H9 (cell line): ENCODE measurements around the gene GIT2. TPM values are rescaled to one million over a fixed set of nuclear protein-coding genes. Genes with fewer than 3 reads are reported as not detected.

ENCODE experiments used
- DNase-seq: peaks from one replicate; pipeline ENCODE4 v3.0.0-alpha.2; 2017
- H2AFZ ChIP-seq: one replicate; pipeline ENCODE4 v1.6.1; 2013; ENCODE audit warnings: mild to moderate bottlenecking, low read length, control low read depth, moderate library complexity
- H2AK5ac ChIP-seq: 2 replicates; pipeline ENCODE4 v1.6.1; 2013; ENCODE audit warnings: low read length, control low read depth, mixed read lengths; ENCODE audit not compliant: insufficient read length
- H2BK120ac ChIP-seq: one replicate; pipeline ENCODE4 v1.6.1; 2013; ENCODE audit warnings: low read depth, mild to moderate bottlenecking, low read length, control low read depth, inconsistent platforms; ENCODE audit not compliant: poor library complexity, severe bottlenecking
- H2BK12ac ChIP-seq: 2 replicates; pipeline ENCODE4 v1.6.1; 2013; ENCODE audit warnings: low read length, control low read depth, mixed read lengths, low read depth; ENCODE audit not compliant: insufficient read length
- H2BK15ac ChIP-seq: 2 replicates; pipeline ENCODE4 v1.6.1; 2013; ENCODE audit warnings: low read depth, low read length, control low read depth
- H2BK20ac ChIP-seq: one replicate; pipeline ENCODE4 v1.6.1; 2013; ENCODE audit warnings: low read depth, mild to moderate bottlenecking, low read length, control low read depth, inconsistent platforms; ENCODE audit not compliant: poor library complexity, severe bottlenecking
- H2BK5ac ChIP-seq: 2 replicates; pipeline ENCODE4 v1.6.1; 2013; ENCODE audit warnings: low read length, control low read depth, mixed read lengths; ENCODE audit not compliant: insufficient read length
- H3K14ac ChIP-seq: 2 replicates; pipeline ENCODE4 v1.6.1; 2013; ENCODE audit warnings: low read length, control low read depth; ENCODE audit not compliant: insufficient read depth
- H3K18ac ChIP-seq: 2 replicates; pipeline ENCODE4 v1.6.1; 2013; ENCODE audit warnings: low read depth, mild to moderate bottlenecking, mixed read lengths, low read length, control low read depth; ENCODE audit not compliant: insufficient read length
- H3K23ac ChIP-seq: 2 replicates; pipeline ENCODE4 v1.6.1; 2013; ENCODE audit warnings: low read length, control low read depth, mixed read lengths, low read depth; ENCODE audit not compliant: insufficient read length
- H3K23me2 ChIP-seq: 2 replicates; pipeline ENCODE4 v1.6.1; 2013; ENCODE audit warnings: low read depth, mild to moderate bottlenecking, mixed read lengths, low read length, control low read depth; ENCODE audit not compliant: insufficient read length, poor library complexity, severe bottlenecking
- H3K27ac ChIP-seq: 2 replicates; pipeline ENCODE4 v1.5.1; 2013; ENCODE audit warnings: low read length, control low read depth, mixed read lengths, low read depth; ENCODE audit not compliant: insufficient read length
- H3K27me3 ChIP-seq: 2 replicates; pipeline ENCODE4 v1.6.1; 2013; ENCODE audit warnings: low read length, control low read depth, inconsistent platforms; ENCODE audit not compliant: insufficient read depth
- H3K4ac ChIP-seq: 2 replicates; pipeline ENCODE4 v1.6.1; 2013; ENCODE audit warnings: low read depth, mild to moderate bottlenecking, control low read depth, inconsistent platforms, low read length, moderate library complexity
- H3K4me1 ChIP-seq: 2 replicates; pipeline ENCODE4 v1.6.1; 2013; ENCODE audit warnings: low read length, control low read depth, inconsistent platforms; ENCODE audit not compliant: insufficient read depth
- H3K4me2 ChIP-seq: 2 replicates; pipeline ENCODE4 v1.6.1; 2013; ENCODE audit warnings: low read length, control low read depth, mixed read lengths; ENCODE audit not compliant: insufficient read length, insufficient read depth
- H3K56ac ChIP-seq: 2 replicates; pipeline ENCODE4 v1.6.1; 2013; ENCODE audit warnings: low read depth, mild to moderate bottlenecking, mixed read lengths, low read length, control low read depth; ENCODE audit not compliant: insufficient read length
- H3K79me1 ChIP-seq: 2 replicates; pipeline ENCODE4 v1.6.1; 2013; ENCODE audit warnings: low read depth, mild to moderate bottlenecking, moderate library complexity, low read length, control low read depth, inconsistent platforms; ENCODE audit not compliant: insufficient read depth, poor library complexity, severe bottlenecking
- H3K79me2 ChIP-seq: 2 replicates; pipeline ENCODE4 v1.6.1; 2013; ENCODE audit warnings: low read length, control low read depth, inconsistent platforms; ENCODE audit not compliant: insufficient read depth
- H3K9ac ChIP-seq: 2 replicates; pipeline ENCODE4 v1.6.1; 2013; ENCODE audit warnings: low read length, control low read depth, mixed read lengths; ENCODE audit not compliant: insufficient read length; ENCODE audit errors: extremely low read depth
- H3K9me3 ChIP-seq: one replicate; pipeline ENCODE4 v1.6.1; 2013; ENCODE audit warnings: low read depth, low read length, inconsistent platforms; ENCODE audit not compliant: control insufficient read depth
- H3T11ph ChIP-seq: one replicate; pipeline ENCODE4 v1.6.1; 2013; ENCODE audit warnings: mild to moderate bottlenecking, low read length, control low read depth, inconsistent platforms
- H4K20me1 ChIP-seq: one replicate; pipeline ENCODE4 v1.6.1; 2013; ENCODE audit not compliant: control insufficient read depth, insufficient read length, insufficient read depth
- H4K5ac ChIP-seq: 2 replicates; pipeline ENCODE4 v1.6.1; 2013; ENCODE audit warnings: low read depth, mild to moderate bottlenecking, mixed read lengths, low read length, control low read depth; ENCODE audit not compliant: insufficient read length
- H4K8ac ChIP-seq: replicated peaks from 2 replicates; pipeline ENCODE4 v1.6.1; 2013; ENCODE audit warnings: low read length, control low read depth, mixed read lengths, low read depth; ENCODE audit not compliant: insufficient read length
- H4K91ac ChIP-seq: 2 replicates; pipeline ENCODE4 v1.6.1; 2013; ENCODE audit warnings: low read depth, mild to moderate bottlenecking, moderate library complexity, mixed read lengths, low read length, control low read depth; ENCODE audit not compliant: insufficient read length
- H3K27ac Mint-ChIP-seq, 3 experiments: 2 replicates in 2 of 3; 3 replicates in 1 of 3; pipeline ENCODE4 v1.8.0; 2020 to 2021; ENCODE audit warnings: mixed read lengths in 3 of 3, mild to moderate bottlenecking in 1 of 3, moderate library complexity in 1 of 3
- H3K27me3 Mint-ChIP-seq: 2 replicates; pipeline ENCODE4 v1.8.0; 2021; ENCODE audit warnings: low read depth, mild to moderate bottlenecking, moderate library complexity, mixed read lengths
- H3K36me3 Mint-ChIP-seq, 3 experiments: 2 replicates in 2 of 3; 3 replicates in 1 of 3; pipeline ENCODE4 v1.8.0; 2020 to 2021; ENCODE audit warnings: low read depth in 3 of 3, mixed read lengths in 3 of 3; ENCODE audit not compliant: insufficient read depth in 1 of 3
- H3K4me1 Mint-ChIP-seq, 2 experiments: 2 replicates each; pipeline ENCODE4 v1.8.0; 2020; ENCODE audit warnings: mixed read lengths in 2 of 2
- H3K4me3 Mint-ChIP-seq, 2 experiments: 2 replicates in 1 of 2; 3 replicates in 1 of 2; pipeline ENCODE4 v1.8.0; 2020 to 2021; ENCODE audit warnings: mild to moderate bottlenecking in 2 of 2, mixed read lengths in 2 of 2, moderate library complexity in 1 of 2
- H3K9me3 Mint-ChIP-seq, 2 experiments: 2 replicates in 1 of 2; 3 replicates in 1 of 2; pipeline ENCODE4 v1.8.0; 2020; ENCODE audit warnings: mild to moderate bottlenecking in 2 of 2, mixed read lengths in 2 of 2, moderate library complexity in 1 of 2
- WGBS: extraction: QIAGEN DNeasy Blood & Tissue Kit; methylation state at CpG from one replicate; pipeline ENCODE4 v1.1.7; 2013; ENCODE audit warnings: missing lambda C conversion rate, low lambda C conversion rate, mixed read lengths; ENCODE audit not compliant: insufficient read length; ENCODE audit errors: extremely low coverage; 5-methylcytosine and 5-hydroxymethylcytosine counted together
- total RNA-seq: library from RNA; stranded (reverse); gene quantifications from 2 replicates; pipeline ENCODE4 v1.2.1, GENCODE V29; 2021
- TF ChIP-seq, protein P1 (sequence below): fragments of 200-600 bp; sonication (generic); conservative IDR thresholded peaks from 3 replicates; pipeline ENCODE4 v1.8.0; 2021; ENCODE audit warnings: antibody characterized with exemption, mild to moderate bottlenecking

Gene GIT2
- total RNA-seq, 1 experiment from 2014 or later: 27.0 TPM

DNA sequence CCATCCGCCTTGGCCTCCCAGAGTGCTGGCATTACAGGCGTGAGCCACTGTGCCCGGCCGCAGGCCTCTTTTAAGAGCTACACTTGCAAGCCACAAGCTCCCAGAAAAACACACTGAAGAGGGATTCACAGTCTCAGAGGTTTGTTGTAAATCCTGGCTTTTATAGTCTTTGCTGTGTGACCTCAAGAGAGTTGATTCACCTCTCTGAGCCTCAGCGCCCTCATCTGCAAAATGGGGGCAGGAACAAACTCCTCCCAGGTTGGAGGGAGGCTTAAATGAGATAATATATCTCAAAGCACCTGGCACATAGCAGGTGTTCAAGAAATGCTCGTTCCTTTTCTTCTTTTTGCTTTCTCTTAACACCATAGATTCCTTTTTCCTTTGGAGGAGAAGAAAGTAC lies 100.0 kb downstream of the GIT2 start:
- H3K4me1 ChIP-seq: no peaks in the 10 kb centered on the region
- H3K4me1 Mint-ChIP-seq: peaks cover 10 to 17% of the 10 kb centered on the region in 2 experiments
- TF ChIP-seq, protein P1, sequence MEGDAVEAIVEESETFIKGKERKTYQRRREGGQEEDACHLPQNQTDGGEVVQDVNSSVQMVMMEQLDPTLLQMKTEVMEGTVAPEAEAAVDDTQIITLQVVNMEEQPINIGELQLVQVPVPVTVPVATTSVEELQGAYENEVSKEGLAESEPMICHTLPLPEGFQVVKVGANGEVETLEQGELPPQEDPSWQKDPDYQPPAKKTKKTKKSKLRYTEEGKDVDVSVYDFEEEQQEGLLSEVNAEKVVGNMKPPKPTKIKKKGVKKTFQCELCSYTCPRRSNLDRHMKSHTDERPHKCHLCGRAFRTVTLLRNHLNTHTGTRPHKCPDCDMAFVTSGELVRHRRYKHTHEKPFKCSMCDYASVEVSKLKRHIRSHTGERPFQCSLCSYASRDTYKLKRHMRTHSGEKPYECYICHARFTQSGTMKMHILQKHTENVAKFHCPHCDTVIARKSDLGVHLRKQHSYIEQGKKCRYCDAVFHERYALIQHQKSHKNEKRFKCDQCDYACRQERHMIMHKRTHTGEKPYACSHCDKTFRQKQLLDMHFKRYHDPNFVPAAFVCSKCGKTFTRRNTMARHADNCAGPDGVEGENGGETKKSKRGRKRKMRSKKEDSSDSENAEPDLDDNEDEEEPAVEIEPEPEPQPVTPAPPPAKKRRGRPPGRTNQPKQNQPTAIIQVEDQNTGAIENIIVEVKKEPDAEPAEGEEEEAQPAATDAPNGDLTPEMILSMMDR: no peak
- WGBS: no CpG with 5 or more reads among the region's 6 CpGs
- H3K27ac Mint-ChIP-seq: no peak overlapping the region
- H2BK120ac ChIP-seq: no peak overlapping the region
- no peak overlapping the region for H2BK20ac ChIP-seq
- 0 out of 7 replicates have a peak, but pooled peaks cover 0 to 3% (median 0%) of the 10 kb centered on the region in 3 experiments for H3K36me3 Mint-ChIP-seq
- no peak overlapping the region for H2AK5ac ChIP-seq
- peaks cover 32% of the 10 kb centered on the region; the same call in 1 of the 2 replicates for H3K27me3 ChIP-seq
- no peak overlapping the region for H2AFZ ChIP-seq
- no peak overlapping the region for H4K5ac ChIP-seq
- H4K20me1 ChIP-seq: no peaks in the 10 kb centered on the region
- H3K4ac ChIP-seq: no peak overlapping the region
- no peaks in the 10 kb centered on the region for H3K9me3 ChIP-seq
- no peak overlapping the region for H4K91ac ChIP-seq
- no peak overlapping the region for H4K8ac ChIP-seq
- no peaks in the 10 kb centered on the region for H3K79me2 ChIP-seq
- H3K23ac ChIP-seq: no peak overlapping the region
- no peak overlapping the region for H3K9ac ChIP-seq
- no peak overlapping the region for H3T11ph ChIP-seq
- H3K4me2 ChIP-seq: no peak overlapping the region
- DNase-seq: no peak
- no peak overlapping the region for H3K18ac ChIP-seq
- peaks cover 13% of the 10 kb centered on the region for H3K23me2 ChIP-seq
- no peak overlapping the region for H3K27ac ChIP-seq
- peaks cover 94% of the 10 kb centered on the region for H3K27me3 Mint-ChIP-seq
- H3K56ac ChIP-seq: no peak overlapping the region
- no peaks in the 10 kb centered on the region; a peak in 1 of 5 replicates for H3K9me3 Mint-ChIP-seq
- H3K14ac ChIP-seq: no peak overlapping the region
- H2BK5ac ChIP-seq: no peak overlapping the region
- H3K79me1 ChIP-seq: no peaks in the 10 kb centered on the region
- H2BK12ac ChIP-seq: no peak overlapping the region
- H2BK15ac ChIP-seq: no peak overlapping the region
- no peak overlapping the region for H3K4me3 Mint-ChIP-seq
